Measurements from ENCODE around the gene SMAD6.

SMAD6 gene

DNA sequence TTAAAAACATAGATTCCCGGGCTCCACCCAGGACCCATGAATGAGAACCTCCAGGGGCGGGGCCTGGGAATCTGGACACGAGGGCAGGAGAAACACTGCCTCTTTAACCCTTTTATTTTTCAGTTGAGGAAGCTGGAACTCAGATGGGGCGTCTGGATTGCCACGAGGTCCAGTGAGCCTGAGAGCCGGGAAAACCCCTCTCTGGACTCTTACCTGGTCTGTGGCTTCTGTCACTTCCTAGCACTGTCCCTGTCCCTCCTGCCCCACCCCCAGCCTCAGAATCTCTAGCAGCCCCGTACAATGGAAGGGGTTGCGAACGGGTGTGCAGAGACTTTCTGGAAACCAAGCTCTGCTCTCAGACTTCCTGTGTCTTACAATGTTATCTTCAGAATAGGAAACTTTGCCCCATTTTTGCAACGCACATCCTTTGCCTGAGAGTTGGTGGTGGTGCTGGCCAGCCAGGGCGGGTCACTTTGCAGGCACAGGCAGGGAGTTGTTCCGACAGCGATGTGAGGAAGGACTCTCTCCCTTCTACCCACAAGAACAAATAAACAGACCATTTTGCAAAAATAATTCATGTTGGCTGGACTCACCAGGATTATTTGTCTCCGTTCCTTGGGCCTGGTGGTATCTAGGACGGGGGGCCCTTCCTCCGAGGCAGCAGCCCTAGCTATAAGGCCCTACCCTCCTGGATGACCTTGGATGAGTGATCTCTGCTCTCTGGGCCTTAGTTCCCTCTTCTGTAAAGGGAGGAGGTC is 59.1 kb downstream of the SMAD6 start:
- no peak for DNase-seq

DNA sequence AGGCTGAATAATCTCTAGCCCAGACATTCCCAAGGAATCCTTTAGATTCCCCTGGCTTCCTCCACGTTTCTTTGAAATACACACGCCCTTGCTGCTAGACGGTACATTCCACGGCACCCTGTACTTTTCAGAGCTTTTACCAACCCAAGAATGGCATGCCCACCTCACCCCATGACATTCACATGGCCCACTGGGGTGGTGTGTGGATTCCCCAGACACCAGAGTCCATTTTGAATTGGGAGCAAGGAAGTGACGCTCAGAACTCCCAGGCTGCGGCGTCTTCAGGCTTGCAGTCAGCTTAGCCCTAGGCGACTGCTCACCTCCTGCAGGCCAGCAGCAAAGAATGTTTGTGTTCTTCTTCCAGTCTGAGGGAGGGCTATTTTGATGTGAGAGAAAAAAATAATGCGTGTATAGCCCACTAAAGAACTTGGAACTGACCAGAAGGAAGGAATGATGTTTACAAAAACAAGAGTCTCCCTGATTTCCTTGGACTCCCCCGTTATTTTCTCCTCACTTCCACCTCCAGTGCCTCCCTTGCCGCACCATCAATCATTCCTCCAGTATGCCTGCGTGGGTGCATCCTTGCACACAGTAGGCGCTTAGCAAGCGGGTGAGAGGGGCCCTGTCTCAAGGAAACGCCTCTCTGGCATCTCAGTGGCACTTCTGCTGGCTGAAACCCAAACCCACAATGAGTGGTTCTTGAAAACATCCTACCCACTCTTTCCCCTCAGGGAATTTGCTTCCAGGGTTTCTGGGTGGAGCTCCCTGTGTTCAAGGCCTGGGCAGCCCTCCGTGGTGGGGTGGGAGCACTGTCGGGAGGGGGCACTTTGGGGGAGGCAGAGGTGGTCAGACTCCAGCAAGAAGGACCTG is 59.9 kb downstream of the SMAD6 start:
- no peak for DNase-seq

DNA sequence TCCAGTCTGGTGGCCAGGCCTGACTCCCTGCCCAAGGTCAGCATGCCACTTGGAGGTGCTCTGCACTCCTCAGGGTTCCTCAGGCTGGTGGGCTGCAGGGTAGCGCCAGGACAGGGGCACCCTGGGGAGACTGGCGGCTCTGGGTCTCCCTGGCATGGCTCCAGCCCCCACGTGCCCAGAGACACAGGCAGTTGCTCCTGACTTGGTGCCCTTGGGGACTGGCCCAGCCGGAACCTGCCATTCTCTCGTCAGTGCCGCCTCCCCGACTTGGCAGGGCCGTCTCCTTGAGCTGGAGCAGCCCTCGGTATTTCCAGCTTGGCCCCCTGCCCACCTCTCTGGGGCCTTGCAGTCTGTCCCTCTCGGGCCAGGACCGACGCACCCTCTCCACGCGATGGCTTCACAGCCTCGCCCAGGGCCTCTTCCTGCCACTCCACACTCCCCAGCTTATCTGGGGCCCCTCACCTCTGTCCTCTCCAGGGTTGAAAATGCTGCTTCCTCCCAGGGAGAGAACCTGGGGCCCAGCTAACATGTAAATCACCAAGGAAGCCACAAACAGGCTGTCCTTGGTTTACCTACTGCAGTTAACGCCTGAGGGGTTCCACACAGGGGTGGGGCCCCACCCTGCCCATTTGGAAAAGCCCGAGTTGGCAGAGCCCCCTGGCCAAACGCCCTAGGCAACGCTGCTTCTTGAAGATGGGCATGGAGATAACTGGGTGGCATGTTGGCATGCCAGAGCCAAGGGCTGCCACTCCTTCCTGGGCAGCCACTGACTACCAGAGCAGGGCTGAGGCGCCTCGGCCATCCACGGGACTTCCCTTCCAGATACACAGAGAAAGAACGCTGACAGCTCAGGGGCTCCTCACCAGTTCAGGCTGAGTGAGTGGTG is 61.4 kb downstream of the SMAD6 start:
- peak; percentile 78 for DNase-seq

DNA sequence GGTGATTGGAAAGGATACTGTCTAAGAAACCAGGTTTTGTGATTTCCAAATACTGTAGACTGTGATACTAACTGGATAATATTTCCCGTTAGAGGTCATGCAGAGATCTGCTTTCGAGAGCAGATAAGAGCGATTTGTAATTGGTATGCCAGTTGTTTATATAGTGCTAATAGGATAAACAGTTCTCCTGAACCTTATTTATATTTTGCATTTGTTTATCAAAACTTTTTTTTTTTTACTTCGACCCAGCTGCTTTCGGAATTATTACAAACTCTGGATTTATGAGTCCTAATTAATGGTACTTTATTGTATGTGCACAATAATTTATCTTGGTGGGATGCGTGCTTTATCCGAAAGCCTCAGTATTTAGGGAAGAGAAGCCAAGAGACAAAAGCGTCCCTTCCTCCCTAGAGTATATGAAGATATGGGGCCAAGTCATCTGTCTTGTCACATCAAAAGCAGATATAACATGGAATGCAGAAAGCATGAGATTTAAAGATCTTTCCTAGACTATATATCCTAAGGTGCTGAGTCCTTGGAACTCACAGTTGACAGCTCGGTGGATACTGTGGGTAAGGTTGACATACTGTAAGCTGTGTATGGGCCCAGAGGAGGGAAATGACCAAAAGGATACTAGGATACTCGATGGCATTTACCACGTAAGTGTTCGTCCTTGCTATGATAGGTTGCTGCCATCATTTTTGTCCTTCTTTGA is 62.2 kb downstream of the SMAD6 start:
- DNase-seq = no peak

DNA sequence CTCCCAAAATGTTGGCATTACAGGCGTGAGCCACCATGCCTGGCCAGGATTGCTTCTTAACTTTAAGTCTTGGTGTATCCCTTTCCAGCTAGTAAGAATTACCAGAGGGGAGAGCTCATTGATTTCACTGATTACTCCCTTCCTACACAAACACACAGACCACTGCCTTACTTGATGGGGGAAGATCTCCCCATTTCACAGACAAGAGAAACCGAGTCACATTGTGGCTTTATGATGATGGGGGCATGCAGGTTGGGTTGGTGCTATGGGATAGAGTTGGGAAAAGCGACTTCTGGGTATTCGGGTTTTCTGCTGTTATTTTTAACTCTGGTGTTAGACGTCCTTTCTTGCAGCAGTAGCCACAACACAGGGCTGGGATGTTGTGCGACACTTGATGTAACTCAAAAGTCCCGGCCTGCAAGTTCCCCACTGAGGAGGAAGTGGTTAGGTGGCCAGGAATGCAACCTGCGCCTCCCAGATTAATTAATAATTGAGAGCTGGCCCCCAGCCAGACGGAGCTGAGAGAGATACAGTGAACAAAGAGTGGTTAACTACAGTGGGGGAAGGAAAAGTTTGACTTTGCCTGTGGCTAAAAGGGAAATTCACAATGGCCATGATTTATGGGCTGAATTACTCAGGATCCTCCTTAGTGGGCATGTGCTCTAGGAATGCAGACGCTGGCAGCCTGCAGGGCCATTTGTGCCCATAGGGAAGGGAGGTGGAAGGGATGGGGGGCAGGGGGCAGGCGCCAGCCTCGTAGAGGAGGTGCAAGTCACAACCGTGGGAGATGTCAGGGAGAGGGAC is 63.6 kb downstream of the SMAD6 start:
- DNase-seq = peak; percentile 24

DNA sequence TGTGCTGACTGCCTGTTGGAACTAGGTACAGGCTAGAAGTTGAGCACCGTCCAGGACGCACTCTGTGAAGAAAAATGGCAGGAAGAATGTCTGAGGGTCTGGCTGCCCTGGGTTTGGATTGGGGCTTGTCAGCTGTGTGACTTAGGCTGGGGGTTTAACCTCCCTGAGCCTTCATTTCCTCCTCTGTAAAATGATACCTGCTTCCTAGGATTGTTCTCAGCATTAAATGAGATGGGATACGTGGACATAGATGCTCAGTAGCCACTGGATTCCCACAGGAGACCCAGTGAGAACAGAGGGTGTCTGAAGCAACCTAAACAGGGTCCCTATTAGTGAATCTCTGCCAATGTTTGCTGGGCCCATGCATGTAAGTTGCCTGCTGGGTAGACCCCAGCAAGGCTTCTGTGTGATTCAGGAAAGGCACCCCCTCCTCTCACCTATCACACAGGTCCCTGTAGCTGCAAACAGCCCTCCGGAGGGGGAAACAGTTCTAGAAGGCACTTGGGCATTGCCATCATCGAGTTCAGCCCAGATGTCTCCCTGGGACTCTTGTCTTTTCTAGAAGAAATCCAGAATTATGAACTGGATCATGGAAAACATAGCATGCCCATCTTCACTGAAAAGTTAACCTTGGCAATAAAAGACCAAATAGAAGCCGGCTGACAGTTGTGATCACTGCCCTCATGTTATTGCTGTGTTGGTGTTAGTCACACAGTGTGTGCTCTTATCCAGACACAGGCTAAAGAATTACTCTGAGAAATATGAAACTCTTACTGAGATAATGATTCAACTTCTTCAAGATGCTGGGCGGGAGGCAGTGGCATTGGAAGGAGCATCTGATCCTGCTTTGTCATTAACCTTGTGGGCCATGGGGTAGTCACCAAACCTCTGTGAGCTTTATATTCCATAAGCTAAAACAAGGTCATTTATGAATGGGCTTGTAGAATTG is 64.5 kb downstream of the SMAD6 start:
- no peak for DNase-seq

DNA sequence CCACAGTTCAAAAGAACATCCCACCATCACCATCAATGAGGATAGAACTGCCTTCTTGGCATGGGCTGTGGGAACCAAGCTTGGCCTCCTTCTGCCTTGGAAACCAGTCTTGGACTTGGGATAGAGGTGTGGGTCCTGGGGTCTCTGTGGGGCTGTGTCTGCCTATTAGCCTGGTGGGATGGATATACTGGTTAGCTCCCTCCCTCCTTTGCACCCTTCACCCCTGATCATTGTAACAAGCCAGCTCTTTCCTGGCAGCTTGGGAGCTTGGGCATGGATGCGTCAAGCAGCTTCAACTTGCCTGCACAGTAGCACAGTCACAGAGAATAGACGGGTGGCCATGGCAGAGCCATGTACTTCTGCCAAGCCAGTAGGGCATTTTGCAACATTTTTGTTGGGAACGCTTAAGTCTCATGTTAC is 65.2 kb downstream of the SMAD6 start:
- DNase-seq = no peak

DNA sequence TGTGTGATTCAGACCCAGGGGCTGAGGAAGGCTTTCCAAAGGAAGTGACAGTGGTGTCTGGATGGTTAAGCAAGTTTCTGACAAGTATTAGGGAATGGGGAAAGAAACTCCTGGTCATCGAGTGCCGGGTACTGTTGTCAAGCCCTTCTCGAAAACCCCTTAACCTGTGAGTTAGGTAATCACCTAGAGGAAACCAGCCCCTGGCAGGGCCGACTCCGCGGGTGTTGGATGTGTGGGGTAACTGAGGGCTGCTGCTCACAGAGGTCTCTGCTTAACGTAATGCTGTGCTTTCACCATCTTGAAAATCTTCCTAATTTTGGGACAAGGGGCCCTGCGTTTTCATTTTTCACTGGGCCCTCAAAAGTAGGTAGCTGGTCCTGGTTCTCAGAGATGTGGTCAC is 67.0 kb downstream of the SMAD6 start:
- DNase-seq = no peak

DNA sequence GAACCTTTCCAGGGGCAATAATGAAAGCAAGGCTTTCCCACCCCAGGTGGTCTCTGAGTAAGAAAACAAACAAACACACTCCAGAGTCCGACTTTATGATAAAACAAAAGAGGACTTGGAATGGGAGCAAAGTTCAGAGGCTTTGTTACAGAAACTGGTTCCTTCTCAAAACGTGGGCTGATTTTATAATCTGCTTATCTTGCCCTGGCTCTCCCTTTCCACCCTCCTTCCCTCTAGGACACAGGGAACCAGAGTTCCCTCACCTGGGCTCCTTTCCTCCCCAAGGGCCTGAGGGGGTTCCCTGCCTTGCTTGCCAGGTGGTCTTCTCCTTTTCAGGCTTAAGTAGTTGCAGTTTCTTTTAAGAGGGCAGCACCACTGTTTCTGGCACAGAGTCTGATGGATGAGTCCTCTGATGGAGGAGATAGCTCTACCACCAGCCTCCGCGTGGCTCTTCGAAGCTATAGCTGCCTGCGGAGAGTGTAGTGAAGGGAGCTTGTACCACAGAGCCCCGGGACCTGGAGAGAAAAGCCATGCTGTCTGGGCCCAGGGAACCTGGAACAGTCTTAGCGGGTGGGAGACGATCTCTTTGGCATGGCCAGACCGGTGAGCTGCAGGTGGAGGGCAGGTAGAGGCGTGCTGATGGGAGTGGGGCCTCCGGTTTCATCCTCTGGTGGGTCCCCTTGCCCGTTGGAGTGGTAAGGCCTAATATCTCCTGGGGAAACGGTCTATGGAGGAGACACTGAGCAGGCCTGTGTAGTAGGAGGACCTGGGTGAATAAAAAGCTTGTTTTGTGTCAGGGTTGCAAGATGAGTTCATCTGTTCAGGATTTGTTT is 68.7 kb downstream of the SMAD6 start:
- DNase-seq = no peak

DNA sequence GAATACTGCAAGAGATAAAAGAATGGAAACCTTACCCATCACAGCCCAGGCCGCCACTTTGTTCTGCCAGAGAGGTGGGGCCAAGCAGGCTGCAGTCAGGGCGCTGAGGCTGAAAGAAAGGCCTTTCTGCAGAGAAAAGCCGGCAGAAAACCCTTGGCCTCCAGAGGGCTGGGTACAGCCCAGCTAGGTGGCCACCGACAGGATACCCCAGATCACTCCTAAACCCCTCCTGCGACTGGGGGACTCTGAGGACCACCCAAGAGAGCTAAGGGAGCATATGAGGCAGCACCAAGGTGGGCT is 69.3 kb downstream of the SMAD6 start:
- DNase-seq = no peak

DNA sequence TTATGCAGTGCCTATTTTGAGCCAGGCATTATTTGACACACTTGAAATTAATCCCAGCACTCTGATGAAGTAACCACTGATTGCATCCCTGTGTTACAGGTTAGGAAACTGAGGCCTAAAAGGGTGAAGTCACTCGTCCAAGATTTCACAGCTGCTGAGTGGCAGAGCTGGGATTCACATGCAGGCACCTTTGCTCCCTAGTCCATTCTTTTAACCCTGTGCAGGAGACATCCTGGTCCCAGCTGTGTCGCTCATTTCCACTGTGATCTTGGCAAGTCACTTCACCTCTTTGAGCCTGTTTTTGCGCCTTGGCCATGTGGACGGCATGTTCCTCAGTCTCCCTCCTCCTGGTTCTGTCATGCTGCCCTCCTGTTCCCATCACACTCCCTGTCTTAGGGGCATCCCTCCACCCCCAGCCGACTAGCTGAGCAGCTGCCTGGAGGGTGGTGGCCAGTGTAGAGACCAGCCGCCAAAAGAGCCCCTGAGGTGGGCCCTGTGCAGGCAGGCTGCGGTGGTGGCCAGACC is 70.6 kb downstream of the SMAD6 start:
- DNase-seq = no peak

DNA sequence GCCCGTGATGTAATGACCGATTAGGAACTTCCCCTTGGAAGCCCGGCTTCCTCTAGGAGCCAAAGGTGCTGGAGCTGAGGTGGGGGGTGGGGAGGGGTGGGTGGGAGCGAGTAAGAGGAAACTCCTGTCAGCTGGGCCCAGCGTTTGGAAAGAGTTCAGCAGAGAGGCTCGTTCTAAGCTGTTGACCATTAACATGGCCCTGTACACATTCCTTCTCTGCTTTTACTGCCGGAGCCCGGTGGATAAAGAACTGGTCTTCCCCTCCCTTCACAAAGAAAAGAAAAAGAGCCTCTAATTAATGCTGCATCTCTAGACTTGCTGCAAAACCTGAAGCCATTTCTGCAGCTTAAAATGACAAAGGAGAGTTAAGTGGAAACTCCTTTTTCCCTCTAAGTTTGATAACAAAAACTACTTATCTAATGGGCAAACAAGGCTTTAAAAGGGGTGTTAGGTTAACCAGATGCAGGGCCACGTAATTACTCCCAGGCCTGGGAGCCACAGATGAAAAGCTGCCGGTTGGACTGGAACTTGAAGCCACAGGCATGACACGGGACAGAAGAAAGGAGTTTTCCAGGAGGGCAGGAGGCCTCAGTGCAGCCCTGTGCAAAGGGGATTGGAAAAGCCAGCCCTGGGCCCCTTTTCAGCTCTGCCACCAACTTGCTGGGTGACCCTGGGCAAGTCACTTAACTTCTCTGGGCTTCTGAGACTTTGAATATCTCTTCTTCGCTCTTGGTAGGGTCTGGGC is 71.3 kb downstream of the SMAD6 start:
- no peak for DNase-seq

DNA sequence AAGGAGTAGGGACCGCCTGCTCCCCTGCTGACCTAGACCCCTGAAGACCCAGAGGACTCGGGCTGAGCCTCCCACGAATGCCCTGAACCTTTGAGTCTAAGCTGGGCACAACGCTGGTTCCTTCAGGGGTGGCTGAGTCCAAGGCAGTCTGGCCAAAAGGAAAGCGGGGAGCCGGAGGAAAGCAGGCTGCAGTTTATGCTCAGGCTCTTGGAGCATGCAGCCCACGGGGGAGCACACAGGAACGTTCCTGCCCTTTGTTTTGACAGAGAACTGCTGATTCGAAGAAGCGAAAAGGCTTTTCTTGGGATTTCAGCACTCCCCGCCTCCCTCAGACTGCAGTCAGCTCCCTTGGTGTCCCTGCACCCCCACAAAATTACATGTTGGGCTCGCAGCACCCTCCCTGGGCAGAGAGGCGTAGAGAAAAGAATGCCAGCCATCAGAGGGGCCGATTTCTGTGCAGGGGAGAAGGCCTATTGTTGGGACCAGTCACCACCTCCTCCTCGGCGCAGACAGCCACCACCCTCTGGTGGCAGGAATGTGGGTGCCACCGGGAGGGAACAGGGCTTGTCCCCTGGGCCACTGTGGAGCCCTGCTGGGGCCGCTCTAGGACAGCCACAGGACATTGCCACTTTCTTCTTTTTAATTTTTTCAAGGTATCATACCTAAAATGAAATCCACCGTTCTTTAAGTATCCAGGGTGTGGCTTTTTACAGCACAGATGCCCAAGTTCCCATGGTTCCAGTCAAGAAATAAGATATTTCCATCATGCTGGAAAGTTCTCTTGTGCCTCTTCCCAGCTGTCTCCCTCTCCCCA is 72.2 kb downstream of the SMAD6 start:
- DNase-seq = peak; percentile 8

DNA sequence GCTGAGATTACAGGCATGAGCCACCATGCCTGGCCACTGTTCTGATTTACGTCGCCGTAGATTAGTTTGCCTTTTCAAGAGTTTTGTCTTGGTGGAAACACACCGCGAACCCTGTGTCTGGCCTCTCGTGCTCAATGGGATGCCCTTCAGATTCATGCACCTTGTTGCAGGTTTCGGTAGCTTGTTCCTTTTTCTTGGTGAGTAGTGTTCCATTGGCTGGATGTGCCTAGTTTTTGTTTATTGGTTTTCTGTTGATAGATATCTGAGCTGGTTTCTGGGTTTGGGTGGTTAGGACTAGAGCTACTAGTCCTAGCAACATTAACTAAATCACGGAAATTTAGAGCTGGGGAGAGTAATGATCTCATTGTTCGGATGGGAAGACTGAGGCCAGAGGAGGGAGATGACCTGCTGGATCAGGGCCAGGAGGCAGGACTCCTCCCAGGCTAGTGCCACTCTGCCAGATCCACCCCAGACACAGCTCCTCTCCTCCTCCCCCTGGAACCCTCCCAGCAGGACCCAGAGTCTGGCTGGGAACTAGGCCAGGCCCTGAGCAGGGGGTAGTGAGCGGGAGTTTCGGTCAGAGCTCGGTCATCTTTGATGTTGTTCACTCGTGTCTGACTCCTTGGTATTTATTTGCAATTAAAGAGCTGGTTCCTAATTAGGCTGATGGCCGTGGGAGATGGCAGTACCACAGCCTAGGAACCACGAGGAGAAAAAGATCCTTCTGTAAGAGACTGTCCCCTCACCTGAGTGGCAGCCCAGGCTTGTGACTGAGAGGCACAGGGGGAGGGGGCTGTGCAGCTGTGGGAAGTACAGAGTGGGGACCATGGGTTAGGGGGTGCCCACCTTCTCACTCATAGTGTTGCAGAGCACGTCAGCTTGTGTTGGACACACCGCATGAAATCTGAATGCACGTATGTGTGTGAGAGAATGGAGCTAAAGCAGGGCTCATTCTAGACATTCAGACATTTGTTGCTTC is 73.4 kb downstream of the SMAD6 start:
- DNase-seq = peak; percentile 64

DNA sequence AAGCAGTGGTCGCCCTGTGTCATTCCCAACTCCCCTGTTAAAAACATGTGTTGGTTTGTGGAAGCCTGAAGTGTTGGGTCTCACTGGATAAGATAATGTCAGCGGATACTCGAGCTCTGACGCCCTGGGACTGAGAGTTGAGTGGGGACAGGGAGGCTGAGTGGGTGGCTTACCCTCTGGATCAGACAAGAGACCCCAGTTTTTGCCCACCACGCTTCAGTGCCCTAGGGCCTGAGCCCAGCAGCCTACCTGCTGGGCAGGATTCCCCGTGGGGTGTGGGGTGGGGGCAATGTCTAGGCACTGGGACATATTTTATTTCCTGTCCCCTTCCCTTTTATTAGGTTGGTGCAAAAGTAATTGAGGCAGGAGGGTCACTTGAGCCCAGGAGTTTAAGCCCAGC is 75.0 kb downstream of the SMAD6 start:
- no peak for DNase-seq

DNA sequence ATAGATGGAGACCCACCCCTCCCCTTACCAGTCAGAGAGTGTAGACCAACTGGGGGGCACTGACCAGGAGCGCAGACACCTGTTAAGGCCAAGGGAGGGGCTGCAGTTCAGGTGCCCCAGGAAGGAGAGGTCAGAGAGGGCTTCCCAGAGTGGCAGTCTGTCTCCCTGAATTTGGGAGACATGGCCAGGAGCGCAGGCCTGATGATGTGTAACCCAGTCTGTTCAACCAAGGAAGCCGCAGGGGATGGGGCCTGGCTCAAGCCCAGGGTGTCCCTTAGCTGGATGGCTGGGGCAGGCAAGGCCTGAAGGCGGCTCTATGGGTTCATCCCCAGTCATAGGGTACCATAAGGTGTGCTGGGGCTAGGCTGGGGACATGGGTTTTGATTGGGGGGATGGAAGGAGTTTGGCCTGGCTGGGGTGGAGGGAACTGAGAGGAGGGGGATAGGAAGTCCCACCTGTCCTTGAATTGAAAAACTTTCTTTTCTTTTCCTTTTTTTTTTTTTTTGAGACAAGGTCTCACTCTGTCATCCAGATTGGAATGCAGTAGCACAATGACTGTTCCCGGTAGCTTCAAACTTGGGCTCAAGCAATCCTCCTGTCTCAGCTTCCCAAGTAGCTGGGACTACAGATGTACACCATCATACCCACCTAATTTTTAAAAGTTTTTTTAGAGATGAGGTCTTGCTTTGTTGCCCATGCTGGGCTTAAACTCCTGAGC is 75.7 kb downstream of the SMAD6 start:
- no peak for DNase-seq

Measured in NCI-H446 treated with DMSO at 0.1 percent for 48 hours (cell line).